ENCODE results near the gene TTI1.

- TF ChIP-seq, protein P1, sequence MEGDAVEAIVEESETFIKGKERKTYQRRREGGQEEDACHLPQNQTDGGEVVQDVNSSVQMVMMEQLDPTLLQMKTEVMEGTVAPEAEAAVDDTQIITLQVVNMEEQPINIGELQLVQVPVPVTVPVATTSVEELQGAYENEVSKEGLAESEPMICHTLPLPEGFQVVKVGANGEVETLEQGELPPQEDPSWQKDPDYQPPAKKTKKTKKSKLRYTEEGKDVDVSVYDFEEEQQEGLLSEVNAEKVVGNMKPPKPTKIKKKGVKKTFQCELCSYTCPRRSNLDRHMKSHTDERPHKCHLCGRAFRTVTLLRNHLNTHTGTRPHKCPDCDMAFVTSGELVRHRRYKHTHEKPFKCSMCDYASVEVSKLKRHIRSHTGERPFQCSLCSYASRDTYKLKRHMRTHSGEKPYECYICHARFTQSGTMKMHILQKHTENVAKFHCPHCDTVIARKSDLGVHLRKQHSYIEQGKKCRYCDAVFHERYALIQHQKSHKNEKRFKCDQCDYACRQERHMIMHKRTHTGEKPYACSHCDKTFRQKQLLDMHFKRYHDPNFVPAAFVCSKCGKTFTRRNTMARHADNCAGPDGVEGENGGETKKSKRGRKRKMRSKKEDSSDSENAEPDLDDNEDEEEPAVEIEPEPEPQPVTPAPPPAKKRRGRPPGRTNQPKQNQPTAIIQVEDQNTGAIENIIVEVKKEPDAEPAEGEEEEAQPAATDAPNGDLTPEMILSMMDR (IDR thresholded peaks at IDR 0.05) = no peak
- no peak for TF ChIP-seq POLR2A (IDR thresholded peaks at IDR 0.05)
Observed at GRCh38 chr20:37971561-37972127, 61.6 kb downstream of the TTI1 start.
